Measurements from ENCODE around the gene WBP1. TPM values are rescaled to one million over a fixed set of nuclear protein-coding genes. Genes with fewer than 3 reads are reported as not detected.
A peak's percentile ranks its signal among the peaks of the same experiment; 100 is the strongest.

WBP1 gene
- total and polyA plus RNA-seq, 10 of the 15 experiments (the other 5 are each of a cell fraction or from before 2014, with no cell fraction given), result 4.2 to 76.8 (median 43.8) TPM

- TF ChIP-seq E2F8 (IDR thresholded peaks at IDR 0.05; ENCODE audit: low read depth, partially characterized antibody) (no peak), NFYB (IDR thresholded peaks at IDR 0.05; ENCODE audit: insufficient read depth, low read depth, low read length) (no peak)
These were observed 20.0 kb upstream of the WBP1 start (continued) for GRCh38 chr2:74438248-74438647.

- FAIRE-seq, result peak; percentile 23
- Histone ChIP-seq H3K36me3 (ENCODE audit: control insufficient read depth in 2 of 2, insufficient read depth in 2 of 2, low read length in 1 of 2) (no peaks in the 10 kb centered on the region), H3K27ac (ENCODE audit: control insufficient read depth, insufficient read depth) (no peak overlapping the region), H3K79me2 (ENCODE audit: control insufficient read depth, insufficient read depth, low read length) (no peaks in the 10 kb centered on the region; the same call in 1 of the 2 replicates), H3K4me3 (peak overlapping the region; percentile 61; the same call in 1 of the 2 replicates), H3K4me2 (ENCODE audit: control insufficient read depth, insufficient read depth) (peak overlapping the region; percentile 81), H3K9me3 (replicated peaks; ENCODE audit: control insufficient read depth, insufficient read depth, low read length) (no peaks in the 10 kb centered on the region), H3K27me3 (replicated peaks in 1 of 2; ENCODE audit: control insufficient read depth in 2 of 2, insufficient read depth in 2 of 2, low read length in 1 of 2) (peaks cover 2 to 10% of the 10 kb centered on the region in 2 experiments; a peak in 3 of 4 replicates), H3K4me1 (ENCODE audit: control insufficient read depth, insufficient read depth, low read length) (peaks cover 23% of the 10 kb centered on the region), H2AFZ (ENCODE audit: control insufficient read depth, low read depth, low read length) (no peak overlapping the region), H3K9ac (ENCODE audit: control insufficient read depth, insufficient read depth, low read length) (no peak overlapping the region), H4K20me1 (ENCODE audit: control insufficient read depth, insufficient read depth) (no peaks in the 10 kb centered on the region)
- RAD21 ChIA-PET (ENCODE audit: unreplicated experiment), result interaction anchor here (1.1 to 2.3 kb wide), 8 partner anchors 11 to 117 kb away, joined by 3 to 13 read pairs (median 6); partner anchors contain the start of genes C2orf81, INO80B, MRPL53 and WDR54
- SMC1A ChIA-PET (ENCODE audit: uncharacterized antibody, unreplicated experiment), result interaction anchor here (0.6 to 2.0 kb wide), 8 partner anchors 8 to 132 kb away, joined by 3 to 8 read pairs (median 4); partner anchors contain the start of genes C2orf81, INO80B, MRPL53 and WBP1
- TF ChIP-seq HDAC6 (IDR thresholded peaks at IDR 0.05; ENCODE audit: unreplicated experiment), result no peak
- no peak for TF ChIP-seq EGR1 (IDR thresholded peaks at IDR 0.05; ENCODE audit: borderline replicate concordance in 1 of 2, low read depth in 2 of 2, low read length in 2 of 2)
- no peak for TF ChIP-seq KLF5 (IDR thresholded peaks at IDR 0.05; ENCODE audit: partially characterized antibody)
- TF ChIP-seq, protein P1, sequence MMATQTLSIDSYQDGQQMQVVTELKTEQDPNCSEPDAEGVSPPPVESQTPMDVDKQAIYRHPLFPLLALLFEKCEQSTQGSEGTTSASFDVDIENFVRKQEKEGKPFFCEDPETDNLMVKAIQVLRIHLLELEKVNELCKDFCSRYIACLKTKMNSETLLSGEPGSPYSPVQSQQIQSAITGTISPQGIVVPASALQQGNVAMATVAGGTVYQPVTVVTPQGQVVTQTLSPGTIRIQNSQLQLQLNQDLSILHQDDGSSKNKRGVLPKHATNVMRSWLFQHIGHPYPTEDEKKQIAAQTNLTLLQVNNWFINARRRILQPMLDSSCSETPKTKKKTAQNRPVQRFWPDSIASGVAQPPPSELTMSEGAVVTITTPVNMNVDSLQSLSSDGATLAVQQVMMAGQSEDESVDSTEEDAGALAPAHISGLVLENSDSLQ (IDR thresholded peaks at IDR 0.05), result no peak
- no peak for TF ChIP-seq JUNB (IDR thresholded peaks at IDR 0.05)
- TF ChIP-seq E2F8 (IDR thresholded peaks at IDR 0.05; ENCODE audit: low read depth, partially characterized antibody), result no peak
- no peak for ATAC-seq
- intact Hi-C loops (cut with micrococcal nuclease; ENCODE audit: unreplicated experiment) (no loop called here), in situ Hi-C loops (cut with MboI) (no loop called here)
- BruUV-seq (replicated peaks), result no TSS peak
- CTCF ChIA-PET, result interaction anchor here (0.8 to 2.5 kb wide), 5 partner anchors 14 to 147 kb away, joined by 3 to 12 read pairs (median 3); partner anchors contain the start of genes C2orf81, INO80B, MRPL53 and WDR54
- 61% methylated on average over 3 of the region's 3 CpGs for WGBS (ENCODE audit: insufficient coverage, insufficient replicate concordance, low lambda C conversion rate, missing lambda C conversion rate)
- POLR2A ChIA-PET, result interaction anchor here (0.5 to 3.4 kb wide), 8 partner anchors 8 to 1381 kb away, joined by 3 to 29 read pairs (median 7); partner anchors contain the start of genes C2orf81, INO80B, WBP1 and WDR54
- no peak for DNase-seq (ENCODE audit: low read depth, low spot score)
These were observed 18.9 kb upstream of the WBP1 start for GRCh38 chr2:74439373-74439772.
